ENCODE results near the gene CTU2. TPM values are rescaled to one million over a fixed set of nuclear protein-coding genes. Genes with fewer than 3 reads are reported as not detected.

CTU2 gene
- total RNA-seq, 3 donors from 2014 or later (not counting 1 experiment from before 2014, with no cell fraction given), result 36.6 to 43.3 (median 39.9) TPM

DNA sequence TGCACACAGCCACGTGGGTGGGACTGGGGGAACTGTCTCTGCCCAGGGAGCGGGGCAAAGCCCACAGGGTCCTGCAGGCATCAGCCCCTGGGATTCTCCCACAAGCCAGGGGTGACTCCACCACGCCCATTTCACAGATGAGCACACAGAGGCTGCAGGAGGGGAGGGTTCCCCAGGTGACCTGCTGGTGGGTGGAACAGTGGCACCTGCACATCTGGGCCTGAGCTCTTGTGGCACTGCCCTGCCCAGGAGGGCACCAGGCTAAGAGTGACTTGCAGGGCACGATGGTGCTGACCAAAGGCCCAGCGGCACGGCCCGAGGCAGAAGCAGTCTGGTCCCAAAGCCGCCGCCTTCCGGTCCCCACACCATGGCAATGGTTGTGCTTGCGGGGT, 54.8 kb downstream of the CTU2 start:
- Mint-ChIP-seq H3K4me3 (no peak overlapping the region), H3K4me1 (peaks cover 17 to 25% of the 10 kb centered on the region in 2 donors), H3K9me3 (no peaks in the 10 kb centered on the region), H3K36me3 (no peaks in the 10 kb centered on the region), H3K27me3 (ENCODE audit: low read depth in 2 of 2) (no peaks in the 10 kb centered on the region), H3K27ac (no peak overlapping the region)
- DNase-seq (no peak), ATAC-seq (no peak)
- intact Hi-C loops (cut with micrococcal nuclease), result no loop called here
- Histone ChIP-seq H3K4me1 (ENCODE audit: control insufficient read depth, insufficient read depth, low read length) (peaks cover 42% of the 10 kb centered on the region), H3K4me3 (ENCODE audit: low read length) (no peak overlapping the region), H3K36me3 (ENCODE audit: control insufficient read depth, insufficient read depth, low read length) (peaks cover 9% of the 10 kb centered on the region), H3K27ac (ENCODE audit: low read length) (no peak overlapping the region), H3K27me3 (ENCODE audit: control insufficient read depth, insufficient read depth, low read length) (no peaks in the 10 kb centered on the region), H3K9me3 (ENCODE audit: control insufficient read depth, insufficient read depth, low read length) (no peaks in the 10 kb centered on the region)
- TF ChIP-seq, protein P1, sequence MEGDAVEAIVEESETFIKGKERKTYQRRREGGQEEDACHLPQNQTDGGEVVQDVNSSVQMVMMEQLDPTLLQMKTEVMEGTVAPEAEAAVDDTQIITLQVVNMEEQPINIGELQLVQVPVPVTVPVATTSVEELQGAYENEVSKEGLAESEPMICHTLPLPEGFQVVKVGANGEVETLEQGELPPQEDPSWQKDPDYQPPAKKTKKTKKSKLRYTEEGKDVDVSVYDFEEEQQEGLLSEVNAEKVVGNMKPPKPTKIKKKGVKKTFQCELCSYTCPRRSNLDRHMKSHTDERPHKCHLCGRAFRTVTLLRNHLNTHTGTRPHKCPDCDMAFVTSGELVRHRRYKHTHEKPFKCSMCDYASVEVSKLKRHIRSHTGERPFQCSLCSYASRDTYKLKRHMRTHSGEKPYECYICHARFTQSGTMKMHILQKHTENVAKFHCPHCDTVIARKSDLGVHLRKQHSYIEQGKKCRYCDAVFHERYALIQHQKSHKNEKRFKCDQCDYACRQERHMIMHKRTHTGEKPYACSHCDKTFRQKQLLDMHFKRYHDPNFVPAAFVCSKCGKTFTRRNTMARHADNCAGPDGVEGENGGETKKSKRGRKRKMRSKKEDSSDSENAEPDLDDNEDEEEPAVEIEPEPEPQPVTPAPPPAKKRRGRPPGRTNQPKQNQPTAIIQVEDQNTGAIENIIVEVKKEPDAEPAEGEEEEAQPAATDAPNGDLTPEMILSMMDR (IDR thresholded peaks at IDR 0.05), result no peak
- WGBS (ENCODE audit: insufficient coverage), result 96% methylated on average over 11 of the region's 11 CpGs

DNA sequence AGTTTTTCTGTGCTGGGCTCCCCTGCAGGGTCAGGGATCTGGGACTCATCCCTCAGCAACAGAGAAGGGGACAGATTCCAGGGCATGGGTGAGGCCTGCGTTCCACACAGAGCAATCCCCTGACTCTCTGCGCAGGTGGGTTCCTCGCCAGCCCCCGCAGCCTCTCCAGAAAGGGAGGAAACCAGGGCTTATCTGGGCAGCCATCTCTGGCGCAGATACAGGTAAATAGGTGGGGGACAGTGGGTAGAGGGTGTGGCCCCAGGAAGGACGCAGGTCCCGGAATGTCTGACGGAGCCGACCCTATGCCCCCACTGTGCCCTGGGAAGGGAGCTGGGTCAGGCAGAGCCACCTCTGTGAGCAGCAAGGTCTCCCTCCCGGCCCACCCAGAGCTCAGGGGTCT, 55.5 kb downstream of the CTU2 start:
- Histone ChIP-seq H3K36me3 (ENCODE audit: control insufficient read depth, insufficient read depth, low read length) (peaks cover 9% of the 10 kb centered on the region), H3K27me3 (ENCODE audit: control insufficient read depth, insufficient read depth, low read length) (no peaks in the 10 kb centered on the region), H3K4me3 (ENCODE audit: low read length) (no peak overlapping the region), H3K4me1 (ENCODE audit: control insufficient read depth, insufficient read depth, low read length) (peaks cover 49% of the 10 kb centered on the region), H3K27ac (ENCODE audit: low read length) (no peak overlapping the region), H3K9me3 (ENCODE audit: control insufficient read depth, insufficient read depth, low read length) (no peaks in the 10 kb centered on the region)
- no peak overlapping the region for H3K27ac Mint-ChIP-seq
- 90% methylated on average over 10 of the region's 10 CpGs for WGBS (ENCODE audit: insufficient coverage)
- DNase-seq (no peak), ATAC-seq (no peak)
- H3K4me3 Mint-ChIP-seq, result no peak overlapping the region
- TF ChIP-seq, protein P1 (IDR thresholded peaks at IDR 0.05), result no peak
- no peaks in the 10 kb centered on the region for H3K36me3 Mint-ChIP-seq
- intact Hi-C loops (cut with micrococcal nuclease), result no loop called here
- no peaks in the 10 kb centered on the region for H3K27me3 Mint-ChIP-seq (ENCODE audit: low read depth in 2 of 2)
- peaks cover 20 to 28% of the 10 kb centered on the region in 2 donors for H3K4me1 Mint-ChIP-seq
- no peaks in the 10 kb centered on the region for H3K9me3 Mint-ChIP-seq

DNA sequence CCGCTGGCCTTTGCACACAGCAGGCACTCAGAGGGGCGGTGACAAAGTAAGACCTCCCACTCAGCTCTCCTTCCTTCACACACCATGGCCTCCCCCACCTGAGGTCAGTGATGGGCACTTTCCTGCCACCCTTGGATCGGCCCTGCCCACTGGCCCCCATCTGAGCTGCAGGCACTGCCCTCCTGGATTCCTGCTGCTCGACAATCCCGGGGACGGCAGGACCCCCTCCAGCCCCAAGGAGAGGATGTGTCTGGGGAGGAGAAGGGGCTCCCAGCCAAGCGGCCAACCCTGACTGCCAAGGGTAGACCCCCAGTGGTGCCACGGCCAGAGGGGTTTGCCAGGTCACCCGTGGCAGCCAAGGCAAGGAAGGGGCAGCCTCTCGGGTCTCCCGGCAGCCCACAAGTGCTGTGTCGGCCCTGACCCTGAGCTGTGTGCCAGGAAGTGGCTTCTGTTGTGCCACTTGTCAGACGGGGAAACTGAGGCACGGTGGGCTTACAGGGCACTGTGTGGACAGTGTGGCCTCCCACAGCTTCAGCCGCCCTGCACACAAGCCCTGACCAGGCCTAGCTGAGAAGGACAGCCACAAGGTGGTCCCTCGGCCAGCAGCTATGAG, 56.1 kb downstream of the CTU2 start:
- H3K9me3 ChIP-seq (ENCODE audit: control insufficient read depth, insufficient read depth, low read length), result no peaks in the 10 kb centered on the region
- TF ChIP-seq, protein P1 (IDR thresholded peaks at IDR 0.05), result no peak
- H3K36me3 ChIP-seq (ENCODE audit: control insufficient read depth, insufficient read depth, low read length), result peaks cover 9% of the 10 kb centered on the region
- no peaks in the 10 kb centered on the region for H3K27me3 ChIP-seq (ENCODE audit: control insufficient read depth, insufficient read depth, low read length)
- no peak overlapping the region for H3K4me3 ChIP-seq (ENCODE audit: low read length)
- H3K27ac ChIP-seq (ENCODE audit: low read length), result no peak overlapping the region
- intact Hi-C loops (cut with micrococcal nuclease), result no loop called here
- ATAC-seq (no peak), DNase-seq (no peak)
- no peak overlapping the region for H3K4me3 Mint-ChIP-seq
- H3K4me1 ChIP-seq (ENCODE audit: control insufficient read depth, insufficient read depth, low read length), result peaks cover 54% of the 10 kb centered on the region
- no peak overlapping the region for H3K27ac Mint-ChIP-seq
- peaks cover 25 to 34% of the 10 kb centered on the region in 2 donors for H3K4me1 Mint-ChIP-seq
- no peaks in the 10 kb centered on the region for H3K27me3 Mint-ChIP-seq (ENCODE audit: low read depth in 2 of 2)
- H3K36me3 Mint-ChIP-seq, result no peaks in the 10 kb centered on the region
- WGBS (ENCODE audit: insufficient coverage), result 86% methylated on average over 16 of the region's 16 CpGs
- no peaks in the 10 kb centered on the region for H3K9me3 Mint-ChIP-seq

DNA sequence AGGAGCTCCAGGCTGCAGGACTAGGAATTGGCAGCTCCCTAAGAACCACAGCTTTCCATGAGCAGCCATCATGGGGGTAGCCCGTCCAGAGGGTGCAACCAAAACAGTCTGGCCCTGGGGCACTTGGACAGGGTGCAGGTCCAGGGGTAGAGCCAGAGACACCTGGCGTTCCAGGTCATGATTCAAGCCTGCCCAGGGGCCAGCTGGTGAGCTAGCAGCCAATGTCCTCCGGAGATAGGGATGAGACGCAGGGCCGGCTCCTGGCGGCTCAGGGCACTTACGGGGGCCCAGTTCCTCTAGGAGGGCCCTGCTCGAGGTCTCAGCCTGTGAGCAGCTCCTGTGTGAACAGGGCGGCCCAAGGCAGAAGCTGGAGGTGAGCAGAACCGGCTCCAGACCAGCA, 56.6 kb downstream of the CTU2 start:
- Mint-ChIP-seq H3K36me3 (no peaks in the 10 kb centered on the region), H3K27ac (no peak overlapping the region), H3K4me1 (peaks cover 27 to 34% of the 10 kb centered on the region in 2 donors), H3K27me3 (ENCODE audit: low read depth in 2 of 2) (no peaks in the 10 kb centered on the region), H3K9me3 (no peaks in the 10 kb centered on the region), H3K4me3 (no peak overlapping the region)
- 94% methylated on average over 10 of the region's 10 CpGs for WGBS (ENCODE audit: insufficient coverage)
- Histone ChIP-seq H3K36me3 (ENCODE audit: control insufficient read depth, insufficient read depth, low read length) (peaks cover 9% of the 10 kb centered on the region), H3K4me1 (ENCODE audit: control insufficient read depth, insufficient read depth, low read length) (peaks cover 58% of the 10 kb centered on the region), H3K4me3 (ENCODE audit: low read length) (no peak overlapping the region), H3K27me3 (ENCODE audit: control insufficient read depth, insufficient read depth, low read length) (no peaks in the 10 kb centered on the region), H3K27ac (ENCODE audit: low read length) (no peak overlapping the region), H3K9me3 (ENCODE audit: control insufficient read depth, insufficient read depth, low read length) (no peaks in the 10 kb centered on the region)
- no peak for ATAC-seq
- intact Hi-C loops (cut with micrococcal nuclease), result no loop called here
- no peak for DNase-seq
- TF ChIP-seq, protein P1 (IDR thresholded peaks at IDR 0.05), result no peak
